Peyer's patch (tissue), 4 donors: Measurements from ENCODE around the gene GRN. TPM values are rescaled to one million over a fixed set of nuclear protein-coding genes. Genes with fewer than 3 reads are reported as not detected.
A peak's percentile ranks its signal among the peaks of the same experiment; 100 is the strongest.

Source experiments
- DNase-seq, 3 donors: peaks; one replicate each; pipeline ENCODE4 v3.0.0-alpha.2; 2017 to 2019
- H3K27ac ChIP-seq, 4 donors: fragments of 200-600 bp; sonication (generic); one replicate each; pipeline ENCODE4 v1.5.1; 2016 to 2019
- H3K27me3 ChIP-seq, 2 donors: fragments of 200-600 bp; sonication (generic); one replicate each; pipeline ENCODE4 v1.5.1; 2019
- H3K36me3 ChIP-seq, 3 donors: fragments of 200-600 bp; sonication (generic); one replicate each; pipeline ENCODE4 v1.5.1; 2016 to 2019
- H3K4me1 ChIP-seq, 4 donors: fragments of 200-600 bp; sonication (generic); one replicate each; pipeline ENCODE4 v1.5.1; 2016 to 2019
- H3K4me3 ChIP-seq, 4 donors: fragments of 200-600 bp; sonication (generic); 1 replicate in 3 of 4; 2 replicates in 1 of 4; pipeline ENCODE4 v1.5.1; 2016 to 2019; ENCODE audit warnings: mild to moderate bottlenecking in 1 of 4
- H3K9me3 ChIP-seq, 4 donors: fragments of 200-600 bp; sonication (generic); one replicate each; pipeline ENCODE4 v1.5.1; 2016 to 2019; ENCODE audit warnings: mild to moderate bottlenecking in 1 of 4
- CTCF ChIP-seq, 6 experiments: fragments of 450-650 bp in 4 of 6; fragments of 200-600 bp in 2 of 6; sonication (generic) in 1 of 6; IDR thresholded peaks; one replicate each; pipeline ENCODE4 v1.5.1; 2017 to 2019; ENCODE audit warnings: antibody characterized with exemption in 6 of 6, mild to moderate bottlenecking in 3 of 6, moderate library complexity in 1 of 6
- POLR2A ChIP-seq, 2 donors: fragments of 450-650 bp; IDR thresholded peaks; one replicate each; pipeline ENCODE4 v1.5.1; 2017; ENCODE audit warnings: antibody characterized with exemption in 2 of 2, mild to moderate bottlenecking in 2 of 2, moderate library complexity in 2 of 2
- small RNA-seq, 2 donors: library from RNA; depleted of rRNA; stranded (forward); fragments of <200 nt; gene quantifications; one replicate each; pipeline ENCODE3, GENCODE V24; 2016
- total RNA-seq, 4 donors: library from RNA; depleted of rRNA; stranded (reverse); fragments of >200 nt; gene quantifications; one replicate each; pipeline ENCODE4 v1.1.0, GENCODE V29; 2016

Gene GRN
- total RNA-seq, 4 donors from 2014 or later: 145 to 678 (median 492) TPM

- H3K27me3 ChIP-seq: no peaks in the 10 kb centered on the region
- H3K4me3 ChIP-seq: no peak overlapping the region
- H3K36me3 ChIP-seq: peaks cover 0 to 57% (median 0%) of the 10 kb centered on the region in 3 donors
- no peak for DNase-seq
- H3K9me3 ChIP-seq: no peaks in the 10 kb centered on the region
- H3K27ac ChIP-seq: no peak overlapping the region
- TF ChIP-seq POLR2A (IDR thresholded peaks at IDR 0.05): no peak
- TF ChIP-seq CTCF (IDR thresholded peaks at IDR 0.05): no peak
- H3K4me1 ChIP-seq: no peaks in the 10 kb centered on the region
These were observed 52.7 kb downstream of the GRN start for GRCh38 chr17:44397479-44398440.

- Histone ChIP-seq H3K36me3 (peaks cover 0 to 69% (median 0%) of the 10 kb centered on the region in 3 donors), H3K27me3 (no peaks in the 10 kb centered on the region), H3K4me1 (no peaks in the 10 kb centered on the region), H3K9me3 (no peaks in the 10 kb centered on the region), H3K4me3 (no peak overlapping the region), H3K27ac (no peak overlapping the region)
- DNase-seq: no peak
- TF ChIP-seq CTCF (IDR thresholded peaks at IDR 0.05) (no peak), POLR2A (IDR thresholded peaks at IDR 0.05) (no peak)
These were observed 53.9 kb downstream of the GRN start for GRCh38 chr17:44398692-44399691.

GRCh38 chr17:44400226-44400847 lies 55.2 kb downstream of the GRN start:
- no peaks in the 10 kb centered on the region for H3K4me1 ChIP-seq
- DNase-seq: no peak
- no peaks in the 10 kb centered on the region for H3K27me3 ChIP-seq
- no peak for TF ChIP-seq POLR2A (IDR thresholded peaks at IDR 0.05)
- TF ChIP-seq CTCF (IDR thresholded peaks at IDR 0.05): peak in 4 of 6 experiments; percentile 26 to 47 (median 38)
- H3K27ac ChIP-seq: no peak overlapping the region
- no peak overlapping the region for H3K4me3 ChIP-seq
- H3K9me3 ChIP-seq: no peaks in the 10 kb centered on the region
- H3K36me3 ChIP-seq: peaks cover 0 to 83% (median 0%) of the 10 kb centered on the region in 3 donors

Small RNA genes within 50 kb of the gene (small RNA-seq; reads per million reads assigned to genes)
- gene RF00012 (0 reads per million in 2 donors), gene RNU6-453P (0 reads per million in 2 donors)

Other genes with a start within 250 kb of the GRN start
- 10 to 100 TPM; 42.4 to 71.0 (median 48.4) TPM for gene HDAC5, start 221.7 kb upstream of the GRN start, total RNA-seq
- 1 to 10 TPM in 3 of 4 donors, under 1 TPM in 1; 0.53 to 5.8 (median 1.6) TPM for gene HROB, start 203.4 kb upstream of the GRN start, total RNA-seq
- under 1 TPM in 1 of 4 donors, not detected in 3; 0.57 TPM for gene ASB16, start 174.6 kb upstream of the GRN start, total RNA-seq
- 10 to 100 TPM; 19.8 to 66.6 (median 52.7) TPM for gene TMUB2, start 158.3 kb upstream of the GRN start, total RNA-seq
- 10 to 100 TPM; 51.7 to 92.6 (median 65.7) TPM for gene ATXN7L3, start 145.4 kb upstream of the GRN start, total RNA-seq
- gene UBTF, start 125.6 kb upstream of the GRN start, total RNA-seq: 100 to 1,000 TPM in 1 of 4 donors, 10 to 100 TPM in 3; 58.4 to 167 (median 77.7) TPM
- not detected for gene SLC4A1, start 77.2 kb upstream of the GRN start, total RNA-seq
- 10 to 100 TPM in 1 of 4 donors, 1 to 10 TPM in 2, under 1 TPM in 1; 0.88 to 14.9 (median 3.8) TPM for gene RUNDC3A, start 36.7 kb upstream of the GRN start, total RNA-seq
- gene SLC25A39, start 20.5 kb upstream of the GRN start, total RNA-seq: 100 to 1,000 TPM in 3 of 4 donors, 10 to 100 TPM in 1; 97.7 to 155 (median 129) TPM
- gene FAM171A2, start 18.6 kb downstream of the GRN start, total RNA-seq: 1 to 10 TPM in 1 of 4 donors, under 1 TPM in 2, not detected in 1; 0.27 to 5.0 (median 0.88) TPM
- gene ITGA2B, start 44.3 kb downstream of the GRN start, total RNA-seq: 1 to 10 TPM in 1 of 4 donors, not detected in 3; 2.5 TPM
- 10 to 100 TPM; 39.6 to 91.6 (median 48.3) TPM for gene GPATCH8, start 158.1 kb downstream of the GRN start, total RNA-seq
- 1 to 10 TPM in 1 of 4 donors, under 1 TPM in 1, not detected in 2; 0.54 to 2.1 TPM for gene FZD2, start 212.2 kb downstream of the GRN start, total RNA-seq